BLaER1 (cell line): ENCODE results near the gene LMAN2L.

Experiments
- H3K27ac ChIP-seq: shearing (Covaris generic); formaldehyde crosslinking; 2 replicates; pipeline ENCODE4 v1.8.1; 2022
- H3K27me3 ChIP-seq: shearing (Covaris generic); formaldehyde crosslinking; 2 replicates; pipeline ENCODE4 v1.8.1; 2022
- H3K36me3 ChIP-seq: shearing (Covaris generic); formaldehyde crosslinking; 2 replicates; pipeline ENCODE4 v1.8.1; 2022
- H3K4me1 ChIP-seq: shearing (Covaris generic); formaldehyde crosslinking; 2 replicates; pipeline ENCODE4 v1.8.1; 2022
- H3K4me2 ChIP-seq: shearing (Covaris generic); formaldehyde crosslinking; 2 replicates; pipeline ENCODE4 v1.8.1; 2022
- H3K4me3 ChIP-seq: shearing (Covaris generic); formaldehyde crosslinking; 2 replicates; pipeline ENCODE4 v1.8.1; 2022
- H3K9ac ChIP-seq: shearing (Covaris generic); formaldehyde crosslinking; 2 replicates; pipeline ENCODE4 v1.8.1; 2022
- H3K9me3 ChIP-seq: shearing (Covaris generic); formaldehyde crosslinking; 2 replicates; pipeline ENCODE4 v1.8.1; 2022
- H4K20me1 ChIP-seq: shearing (Covaris generic); formaldehyde crosslinking; 2 replicates; pipeline ENCODE4 v1.8.1; 2022
- Cebpa-rat ChIP-seq: shearing (Covaris generic); IDR thresholded peaks from 2 replicates; pipeline ENCODE4 v1.8.1; 2022

The LMAN2L gene

DNA sequence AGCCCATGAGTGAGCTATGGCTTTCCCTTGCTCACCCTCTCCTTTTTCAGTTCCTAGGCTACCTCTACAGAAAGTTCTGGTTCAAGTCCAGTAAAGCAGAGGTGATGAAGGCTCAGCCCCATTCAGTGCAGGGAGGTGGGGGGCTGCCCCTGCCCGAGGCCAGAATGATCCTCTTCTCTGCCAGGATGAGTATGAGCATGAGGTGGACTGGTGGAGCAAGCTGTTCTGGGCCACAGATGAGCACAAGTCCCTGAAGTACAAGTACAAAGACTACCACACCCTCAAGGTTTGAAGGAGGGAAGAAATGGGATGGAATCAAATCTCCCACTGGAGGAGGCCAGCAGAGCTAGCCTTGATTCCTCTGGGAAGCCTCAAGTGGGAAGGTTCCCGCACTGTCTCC is 42.4 kb downstream of the LMAN2L start:
- no peaks in the 10 kb centered on the region for H4K20me1 ChIP-seq
- H3K27ac ChIP-seq, result no peak overlapping the region
- no peak overlapping the region for H3K9ac ChIP-seq
- H3K27me3 ChIP-seq, result no peaks in the 10 kb centered on the region
- H3K36me3 ChIP-seq, result peaks cover 7% of the 10 kb centered on the region; the same call in 1 of the 2 replicates
- H3K4me3 ChIP-seq, result no peak overlapping the region
- no peaks in the 10 kb centered on the region for H3K9me3 ChIP-seq
- no peak overlapping the region for H3K4me2 ChIP-seq
- H3K4me1 ChIP-seq, result peaks cover 27% of the 10 kb centered on the region
- no peak for TF ChIP-seq Cebpa-rat

DNA sequence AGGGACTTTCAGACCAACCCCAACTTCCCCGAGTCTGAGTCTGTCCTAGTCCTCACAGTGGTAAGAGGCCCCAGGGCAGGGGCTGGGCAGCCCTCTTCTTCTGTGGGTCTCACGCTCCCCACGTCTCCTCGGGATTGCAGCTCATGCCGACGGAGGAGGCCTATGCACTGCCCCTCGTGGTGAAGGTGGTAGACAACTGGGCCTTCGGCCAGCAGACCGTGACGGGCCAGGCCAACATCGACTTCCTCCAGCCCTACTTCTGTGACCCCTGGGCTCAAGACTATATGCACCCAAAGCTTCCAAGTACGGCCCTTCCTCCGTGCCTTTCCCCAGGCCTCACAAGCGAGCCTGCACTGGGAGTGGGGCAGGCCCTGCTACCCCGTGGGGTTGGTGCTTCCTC is 44.3 kb downstream of the LMAN2L start:
- Histone ChIP-seq H3K4me3 (no peak overlapping the region), H4K20me1 (no peaks in the 10 kb centered on the region), H3K36me3 (no peaks in the 10 kb centered on the region), H3K4me1 (peaks cover 27% of the 10 kb centered on the region), H3K27me3 (no peaks in the 10 kb centered on the region), H3K4me2 (peak overlapping the region; percentile 19; the same call in 1 of the 2 replicates), H3K9ac (no peak overlapping the region), H3K9me3 (no peaks in the 10 kb centered on the region), H3K27ac (no peak overlapping the region)
- TF ChIP-seq Cebpa-rat, result no peak

- peaks cover 27% of the 10 kb centered on the region for H3K4me1 ChIP-seq
- no peaks in the 10 kb centered on the region for H3K27me3 ChIP-seq
- H3K9ac ChIP-seq, result no peak overlapping the region
- H4K20me1 ChIP-seq, result no peaks in the 10 kb centered on the region
- H3K36me3 ChIP-seq, result no peaks in the 10 kb centered on the region
- no peak overlapping the region for H3K4me2 ChIP-seq
- H3K27ac ChIP-seq, result no peak overlapping the region
- no peak overlapping the region for H3K4me3 ChIP-seq
- H3K9me3 ChIP-seq, result no peaks in the 10 kb centered on the region
- TF ChIP-seq Cebpa-rat, result no peak
Observed at GRCh38 chr2:96694816-96695455, 44.9 kb downstream of the LMAN2L start.

DNA sequence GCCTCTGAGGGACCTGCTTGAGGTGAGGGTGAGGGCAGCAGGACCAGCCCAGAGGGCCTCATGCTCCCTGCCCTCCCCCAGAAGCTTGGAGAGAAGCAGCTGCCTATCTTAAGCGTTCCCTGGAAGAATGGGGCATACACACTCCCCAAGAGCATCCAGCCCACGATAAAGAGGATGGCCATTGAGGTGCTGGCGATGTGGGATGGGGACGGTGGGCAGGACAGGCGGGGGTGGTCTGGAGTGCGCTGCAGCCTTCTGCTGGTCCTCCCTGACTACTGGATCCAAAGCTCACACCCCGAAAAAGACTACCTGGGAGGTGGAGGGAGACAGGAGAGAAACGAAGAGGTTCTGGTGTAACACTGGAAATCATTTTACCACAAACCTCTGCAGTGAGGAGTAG is 45.6 kb downstream of the LMAN2L start:
- H3K9me3 ChIP-seq, result no peaks in the 10 kb centered on the region
- H3K27me3 ChIP-seq, result no peaks in the 10 kb centered on the region
- TF ChIP-seq Cebpa-rat, result no peak
- no peak overlapping the region for H3K27ac ChIP-seq
- no peak overlapping the region for H3K4me3 ChIP-seq
- H3K9ac ChIP-seq, result no peak overlapping the region
- H3K4me2 ChIP-seq, result no peak overlapping the region
- peaks cover 20% of the 10 kb centered on the region for H3K4me1 ChIP-seq
- no peaks in the 10 kb centered on the region for H3K36me3 ChIP-seq
- no peaks in the 10 kb centered on the region for H4K20me1 ChIP-seq

GRCh38 chr2:96693286-96694200 is 46.3 kb downstream of the LMAN2L start:
- Histone ChIP-seq H3K4me3 (no peak overlapping the region), H3K9ac (0 out of 2 replicates have a peak overlapping the region, but pooled peaks have one; percentile 6), H4K20me1 (no peaks in the 10 kb centered on the region), H3K27ac (peak overlapping the region; percentile 38; the same call in 1 of the 2 replicates), H3K27me3 (no peaks in the 10 kb centered on the region), H3K4me1 (peaks cover 26% of the 10 kb centered on the region), H3K4me2 (no peak overlapping the region), H3K36me3 (no peaks in the 10 kb centered on the region), H3K9me3 (no peaks in the 10 kb centered on the region)
- TF ChIP-seq Cebpa-rat, result no peak

- TF ChIP-seq Cebpa-rat, result no peak
- Histone ChIP-seq H3K27ac (no peak overlapping the region), H3K27me3 (no peaks in the 10 kb centered on the region), H3K9me3 (no peaks in the 10 kb centered on the region), H3K9ac (no peak overlapping the region), H3K4me2 (no peak overlapping the region), H3K4me3 (no peak overlapping the region), H4K20me1 (no peaks in the 10 kb centered on the region), H3K36me3 (no peaks in the 10 kb centered on the region), H3K4me1 (peaks cover 31% of the 10 kb centered on the region)
Observed at GRCh38 chr2:96692094-96692971, 47.5 kb downstream of the LMAN2L start.

GRCh38 chr2:96691022-96691612 is 48.7 kb downstream of the LMAN2L start:
- Histone ChIP-seq H3K4me3 (no peak overlapping the region), H3K27me3 (no peaks in the 10 kb centered on the region), H3K9ac (no peak overlapping the region), H3K36me3 (no peaks in the 10 kb centered on the region), H3K4me1 (peaks cover 41% of the 10 kb centered on the region), H3K9me3 (no peaks in the 10 kb centered on the region), H3K4me2 (no peak overlapping the region), H4K20me1 (no peaks in the 10 kb centered on the region), H3K27ac (no peak overlapping the region)
- TF ChIP-seq Cebpa-rat, result no peak

- Histone ChIP-seq H3K4me1 (peaks cover 42% of the 10 kb centered on the region), H3K27ac (no peak overlapping the region), H3K36me3 (no peaks in the 10 kb centered on the region), H3K9me3 (no peaks in the 10 kb centered on the region), H3K4me3 (no peak overlapping the region), H3K4me2 (no peak overlapping the region), H3K9ac (no peak overlapping the region), H3K27me3 (no peaks in the 10 kb centered on the region), H4K20me1 (no peaks in the 10 kb centered on the region)
- TF ChIP-seq Cebpa-rat, result no peak
Observed at GRCh38 chr2:96690306-96691021, 49.4 kb downstream of the LMAN2L start.
